Activated CD4-positive, alpha-beta T cell treated with anti-CD3 and anti-CD28 coated beads, Interleukin-2, amount 10 ng/mL, durations not matched to agents 7 days and 5 days (primary cell): ENCODE measurements around the gene ARPC1A. TPM values are rescaled to one million over a fixed set of nuclear protein-coding genes. Genes with fewer than 3 reads are reported as not detected.
A peak's percentile ranks its signal among the peaks of the same experiment; 100 is the strongest.
"Not testable (repeated sequence)": the region's sequence is repeated elsewhere in the genome, so short reads cannot be mapped to it uniquely, and the experiment has no call there.

Experiments
- CTCF ChIA-PET: fragments of 350-600 bp; sonication (Branson Sonifier 250); formaldehyde crosslinking; loops from one replicate; lab custom pipeline; 2021; ENCODE audit warnings: antibody characterized with exemption; lab: Charles Lee
- POLR2A ChIA-PET: fragments of 350-600 bp; sonication (Branson Sonifier 250); formaldehyde crosslinking; loops from one replicate; lab custom pipeline; 2021; ENCODE audit warnings: antibody characterized with exemption; lab: Charles Lee
- DNase-seq: peaks from one replicate; pipeline ENCODE4 v3.0.0-alpha.2; 2020
- H3K27ac Mint-ChIP-seq: one replicate; pipeline ENCODE4 v1.8.0; 2021; ENCODE audit warnings: mild to moderate bottlenecking, moderate library complexity, mixed read lengths
- H3K27me3 Mint-ChIP-seq: one replicate; pipeline ENCODE4 v1.8.0; 2021; ENCODE audit warnings: mixed read lengths
- H3K36me3 Mint-ChIP-seq: one replicate; pipeline ENCODE4 v1.8.0; 2021; ENCODE audit warnings: low read depth, mixed read lengths
- H3K4me1 Mint-ChIP-seq: one replicate; pipeline ENCODE4 v1.8.0; 2021; ENCODE audit warnings: mixed read lengths
- H3K4me3 Mint-ChIP-seq: one replicate; pipeline ENCODE4 v1.8.0; 2021; ENCODE audit warnings: mild to moderate bottlenecking, moderate library complexity, mixed read lengths
- H3K9me3 Mint-ChIP-seq: one replicate; pipeline ENCODE4 v1.8.0; 2021; ENCODE audit warnings: mixed read lengths
- total RNA-seq, 2 experiments: library from RNA; stranded (reverse); gene quantifications; one replicate each; pipeline ENCODE4 v1.2.3, GENCODE V29; 2021

ARPC1A gene
- total RNA-seq, 2 experiments from 2014 or later: 51.9 to 56.8 TPM

DNA sequence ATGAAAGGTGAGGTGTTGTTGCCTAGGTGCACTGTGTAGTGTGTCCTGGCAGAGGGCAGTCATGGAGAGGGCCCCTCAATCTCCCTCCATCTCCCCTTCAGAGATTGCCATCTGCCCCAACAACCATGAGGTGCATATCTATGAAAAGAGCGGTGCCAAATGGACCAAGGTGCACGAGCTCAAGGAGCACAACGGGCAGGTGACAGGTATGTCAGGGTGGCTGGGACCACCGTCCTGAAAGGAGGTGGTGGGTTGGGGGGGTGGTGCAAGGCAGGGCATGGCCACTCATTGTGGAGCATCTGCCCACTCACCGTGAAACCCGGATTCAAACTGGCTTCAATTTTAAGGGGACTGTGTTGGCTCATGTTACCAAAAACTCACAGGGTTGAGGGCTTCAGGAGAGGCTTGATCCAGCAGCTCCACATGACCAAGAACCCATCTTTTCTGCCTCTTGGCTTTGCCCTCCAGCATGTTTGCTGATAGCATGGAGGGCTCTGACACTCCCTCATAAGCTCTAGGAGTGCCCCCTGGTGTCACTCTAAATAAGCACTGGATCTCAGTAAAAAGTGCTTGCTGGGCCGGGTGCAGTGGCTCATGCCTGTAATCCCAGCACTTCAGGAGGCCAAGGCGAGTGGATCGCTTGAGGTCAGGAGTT is 61.0 kb downstream of the ARPC1A start:
- Mint-ChIP-seq H3K36me3 (peaks cover 45% of the 10 kb centered on the region), H3K27me3 (no peaks in the 10 kb centered on the region), H3K27ac (peak overlapping the region; percentile 57), H3K4me3 (no peak overlapping the region), H3K9me3 (no peaks in the 10 kb centered on the region), H3K4me1 (peaks cover 38% of the 10 kb centered on the region)
- DNase-seq: peak; percentile 64
- ChIA-PET CTCF (interaction anchor here (0.7 to 1.6 kb wide), 8 partner anchors 13 to 62 kb away, joined by 3 to 7 read pairs (median 4); partner anchors contain the start of genes BUD31 and PDAP1), POLR2A (no interaction called here)

- not testable (repeated sequence) for H3K4me3 Mint-ChIP-seq
Observed at GRCh38 chr7:99387239-99387635, 61.5 kb downstream of the ARPC1A start.

GRCh38 chr7:99387912-99388311 is 62.2 kb downstream of the ARPC1A start:
- Mint-ChIP-seq H3K9me3 (no peaks in the 10 kb centered on the region), H3K36me3 (peaks cover 52% of the 10 kb centered on the region), H3K27ac (no peak overlapping the region), H3K27me3 (no peaks in the 10 kb centered on the region), H3K4me3 (no peak overlapping the region), H3K4me1 (peaks cover 47% of the 10 kb centered on the region)
- POLR2A ChIA-PET: interaction anchor here (0.6 kb wide), 1 partner anchor 15 kb away, joined by 3 read pairs; no protein-coding TSS in a partner anchor
- CTCF ChIA-PET: interaction anchor here (1.0 to 1.4 kb wide), 2 partner anchors 23 to 27 kb away, joined by 3 to 4 read pairs; no protein-coding TSS in a partner anchor
- DNase-seq: no peak

More at GRCh38 chr7:99387239-99387635, 61.5 kb downstream of the ARPC1A start:
- Mint-ChIP-seq H3K4me1 (peaks cover 42% of the 10 kb centered on the region), H3K36me3 (peaks cover 49% of the 10 kb centered on the region)
- H3K27me3 Mint-ChIP-seq, POLR2A ChIA-PET, H3K27ac Mint-ChIP-seq, H3K9me3 Mint-ChIP-seq, DNase-seq: not testable (repeated sequence)
- CTCF ChIA-PET: interaction anchor here (0.7 to 1.6 kb wide), 7 partner anchors 12 to 62 kb away, joined by 3 to 7 read pairs (median 3); partner anchors contain the start of genes BUD31 and PDAP1

- Mint-ChIP-seq H3K27me3 (no peaks in the 10 kb centered on the region), H3K27ac (no peak overlapping the region), H3K9me3 (no peaks in the 10 kb centered on the region), H3K4me1 (peaks cover 46% of the 10 kb centered on the region), H3K36me3 (peaks cover 53% of the 10 kb centered on the region), H3K4me3 (no peak overlapping the region)
- no peak for DNase-seq
- CTCF ChIA-PET: interaction anchor here (0.8 to 1.3 kb wide), 2 partner anchors 9 to 17 kb away, joined by 3 to 4 read pairs; no protein-coding TSS in a partner anchor
- POLR2A ChIA-PET: no interaction called here
Observed at GRCh38 chr7:99389772-99390171, 64.1 kb downstream of the ARPC1A start.

DNA sequence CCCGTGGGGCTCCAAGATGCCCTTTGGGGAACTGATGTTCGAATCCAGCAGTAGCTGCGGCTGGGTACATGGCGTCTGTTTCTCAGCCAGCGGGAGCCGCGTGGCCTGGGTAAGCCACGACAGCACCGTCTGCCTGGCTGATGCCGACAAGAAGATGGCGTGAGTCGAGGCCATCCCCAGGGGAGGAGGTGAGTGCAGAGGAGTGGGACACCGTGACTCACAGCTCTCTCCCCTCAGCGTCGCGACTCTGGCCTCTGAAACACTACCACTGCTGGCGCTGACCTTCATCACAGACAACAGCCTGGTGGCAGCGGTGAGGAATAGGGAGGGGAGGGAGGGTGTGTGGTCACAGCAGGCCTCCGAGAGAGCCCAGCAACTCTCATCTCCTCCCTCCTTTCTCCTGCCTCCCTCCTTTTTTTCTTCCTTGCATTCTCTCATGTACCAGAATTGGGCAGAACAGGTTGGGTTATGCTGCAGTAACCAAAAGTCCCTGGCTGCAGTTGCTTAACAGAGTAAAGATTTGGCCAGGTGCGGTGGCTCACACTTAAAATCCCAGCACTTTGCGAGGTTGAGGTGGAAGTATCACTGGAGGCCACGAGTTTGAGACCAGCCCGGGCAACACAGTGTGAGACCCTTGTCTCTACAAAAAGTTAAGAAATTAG is 65.4 kb downstream of the ARPC1A start:
- no peak for DNase-seq
- H3K36me3 Mint-ChIP-seq: peaks cover 60% of the 10 kb centered on the region
- no peaks in the 10 kb centered on the region for H3K9me3 Mint-ChIP-seq
- ChIA-PET POLR2A (no interaction called here), CTCF (interaction anchor here (0.5 to 1.9 kb wide), 3 partner anchors 15 to 27 kb away, joined by 4 to 6 read pairs (median 5); no protein-coding TSS in a partner anchor)
- H3K27ac Mint-ChIP-seq: peak overlapping the region; percentile 71
- H3K4me3 Mint-ChIP-seq: no peak overlapping the region
- no peaks in the 10 kb centered on the region for H3K27me3 Mint-ChIP-seq
- H3K4me1 Mint-ChIP-seq: peaks cover 41% of the 10 kb centered on the region

DNA sequence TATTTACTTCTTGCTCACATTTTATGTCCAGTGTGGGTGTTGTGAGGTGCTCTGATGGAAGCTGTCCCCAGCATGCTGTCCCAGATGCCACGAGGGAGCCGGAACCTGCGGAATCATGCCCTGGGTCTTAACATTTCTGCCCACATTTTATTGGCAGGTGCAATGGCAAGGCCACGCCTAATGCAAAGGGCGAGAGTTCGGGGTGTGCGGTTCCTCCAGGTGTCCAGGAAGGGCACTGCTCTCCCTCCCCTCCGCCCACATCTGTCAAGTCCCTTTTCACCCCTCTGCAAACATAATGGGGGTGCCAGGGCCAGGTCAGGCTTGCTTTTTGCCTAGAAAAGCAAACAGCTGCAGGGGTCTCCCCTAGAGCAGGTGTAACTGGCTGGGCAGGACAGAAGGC is 66.3 kb downstream of the ARPC1A start:
- peak overlapping the region; percentile 71 for H3K27ac Mint-ChIP-seq
- H3K27me3 Mint-ChIP-seq: no peaks in the 10 kb centered on the region
- H3K36me3 Mint-ChIP-seq: peaks cover 64% of the 10 kb centered on the region
- peak overlapping the region; percentile 25 for H3K4me3 Mint-ChIP-seq
- no peaks in the 10 kb centered on the region for H3K9me3 Mint-ChIP-seq
- H3K4me1 Mint-ChIP-seq: peaks cover 36% of the 10 kb centered on the region
- ChIA-PET CTCF (interaction anchor here (0.5 to 1.9 kb wide), 8 partner anchors 10 to 1038 kb away, joined by 3 to 7 read pairs (median 4); partner anchors contain the start of genes BUD31 and PDAP1), POLR2A (interaction anchor here (0.6 to 1.2 kb wide), 2 partner anchors 13 to 711 kb away, joined by 3 to 4 read pairs; no protein-coding TSS in a partner anchor)
- no peak for DNase-seq

GRCh38 chr7:99392659-99393354 is 67.1 kb downstream of the ARPC1A start:
- Mint-ChIP-seq H3K27me3 (no peaks in the 10 kb centered on the region), H3K27ac (peak overlapping the region; percentile 88), H3K4me1 (peaks cover 35% of the 10 kb centered on the region), H3K9me3 (no peaks in the 10 kb centered on the region), H3K36me3 (peaks cover 65% of the 10 kb centered on the region), H3K4me3 (peak overlapping the region; percentile 64)
- ChIA-PET CTCF (interaction anchor here (1.2 to 1.9 kb wide), 7 partner anchors 9 to 29 kb away, joined by 3 to 7 read pairs (median 3); partner anchors contain the start of genes BUD31 and PDAP1), POLR2A (interaction anchor here (0.6 to 1.2 kb wide), 2 partner anchors 13 to 710 kb away, joined by 3 to 4 read pairs; no protein-coding TSS in a partner anchor)
- DNase-seq: peak; percentile 89

GRCh38 chr7:99393355-99394187 is 67.9 kb downstream of the ARPC1A start:
- no peak for DNase-seq
- H3K9me3 Mint-ChIP-seq: no peaks in the 10 kb centered on the region
- no peaks in the 10 kb centered on the region for H3K27me3 Mint-ChIP-seq
- H3K36me3 Mint-ChIP-seq: peaks cover 67% of the 10 kb centered on the region
- ChIA-PET CTCF (interaction anchor here (0.5 to 1.8 kb wide), 4 partner anchors 8 to 152 kb away, joined by 3 to 7 read pairs (median 3); no protein-coding TSS in a partner anchor), POLR2A (no interaction called here)
- H3K27ac Mint-ChIP-seq: peak overlapping the region; percentile 88
- H3K4me3 Mint-ChIP-seq: peak overlapping the region; percentile 64
- peaks cover 39% of the 10 kb centered on the region for H3K4me1 Mint-ChIP-seq

GRCh38 chr7:99394188-99394502 is 68.4 kb downstream of the ARPC1A start:
- Mint-ChIP-seq H3K27me3 (no peaks in the 10 kb centered on the region), H3K4me1 (peaks cover 39% of the 10 kb centered on the region), H3K36me3 (peaks cover 69% of the 10 kb centered on the region), H3K4me3 (no peak overlapping the region), H3K27ac (peak overlapping the region; percentile 88), H3K9me3 (no peaks in the 10 kb centered on the region)
- ChIA-PET CTCF (interaction anchor here (1.4 kb wide), 1 partner anchor 11 kb away, joined by 3 read pairs; no protein-coding TSS in a partner anchor), POLR2A (no interaction called here)
- DNase-seq: no peak

DNA sequence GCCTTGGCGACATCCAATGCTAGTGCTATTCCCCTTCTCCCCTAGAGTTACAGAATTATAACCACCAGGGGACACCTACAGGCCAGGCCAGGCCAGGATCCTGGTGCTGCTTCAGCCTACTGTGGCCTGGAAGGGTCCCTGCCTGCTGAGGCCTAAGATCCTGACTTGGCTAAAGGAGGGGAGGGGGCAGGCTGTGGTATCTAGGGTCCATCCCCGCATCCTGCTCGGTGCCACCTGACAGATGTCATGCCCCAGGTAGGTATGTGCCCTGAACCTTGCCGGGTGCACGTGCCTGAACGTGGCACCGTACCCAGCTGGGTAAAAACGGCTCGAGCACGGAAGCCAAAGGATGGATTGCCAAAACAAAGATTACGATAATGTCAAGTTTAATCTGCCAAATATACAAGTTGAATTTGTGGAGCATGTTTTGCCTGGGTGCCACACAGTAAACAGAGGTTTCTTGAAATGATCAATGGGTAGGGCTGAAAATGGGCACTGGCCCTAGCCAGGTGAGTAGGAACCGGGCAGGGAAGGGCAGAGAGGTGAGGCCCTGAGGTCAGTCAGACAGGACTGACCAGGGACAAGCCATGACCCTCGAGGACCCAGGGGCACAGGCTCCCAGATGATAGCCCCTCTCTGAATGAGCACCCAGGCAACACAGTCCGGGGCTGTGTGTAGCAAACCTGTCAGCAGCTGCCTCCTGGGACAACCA is 70.1 kb downstream of the ARPC1A start:
- Mint-ChIP-seq H3K36me3 (peaks cover 72% of the 10 kb centered on the region), H3K4me1 (peaks cover 36% of the 10 kb centered on the region), H3K27me3 (no peaks in the 10 kb centered on the region), H3K9me3 (no peaks in the 10 kb centered on the region), H3K27ac (peak overlapping the region; percentile 57), H3K4me3 (no peak overlapping the region)
- POLR2A ChIA-PET: no interaction called here
- CTCF ChIA-PET: no interaction called here
- no peak for DNase-seq
